ENCODE measurements around the gene SLCO1B1.
"Not testable (repeated sequence)": the region's sequence is repeated elsewhere in the genome, so short reads cannot be mapped to it uniquely, and the experiment has no call there.

Gene SLCO1B1

DNA sequence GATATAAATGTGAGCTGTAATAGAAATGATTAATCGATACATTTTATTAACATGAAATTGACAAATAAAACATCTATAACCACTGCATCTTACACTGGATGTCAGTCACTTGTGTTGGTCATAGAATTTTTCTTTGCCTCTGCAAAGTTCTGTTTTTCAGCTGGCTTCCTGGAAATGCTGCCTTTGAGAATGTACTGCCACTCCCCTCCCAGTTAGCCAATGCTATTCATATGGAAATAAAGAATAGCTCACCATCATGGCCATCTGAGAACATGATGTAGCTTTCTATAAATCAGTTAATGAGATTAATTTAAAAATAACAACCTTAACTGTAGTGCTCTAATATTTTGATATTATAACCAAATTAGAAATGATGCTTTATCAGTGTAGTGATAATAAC, 41.1 kb downstream of the SLCO1B1 start:
- TF ChIP-seq SPI1 (IDR thresholded peaks at IDR 0.05; ENCODE audit: borderline replicate concordance, low read depth) (no peak), POLR2AphosphoS5 (IDR thresholded peaks at IDR 0.05; ENCODE audit: low read depth) (no peak), CTCF (IDR thresholded peaks at IDR 0.05; ENCODE audit: insufficient read depth, low read length) (no peak), GABPA (IDR thresholded peaks at IDR 0.05; ENCODE audit: low read depth) (no peak)
- TF ChIP-seq, protein P1, sequence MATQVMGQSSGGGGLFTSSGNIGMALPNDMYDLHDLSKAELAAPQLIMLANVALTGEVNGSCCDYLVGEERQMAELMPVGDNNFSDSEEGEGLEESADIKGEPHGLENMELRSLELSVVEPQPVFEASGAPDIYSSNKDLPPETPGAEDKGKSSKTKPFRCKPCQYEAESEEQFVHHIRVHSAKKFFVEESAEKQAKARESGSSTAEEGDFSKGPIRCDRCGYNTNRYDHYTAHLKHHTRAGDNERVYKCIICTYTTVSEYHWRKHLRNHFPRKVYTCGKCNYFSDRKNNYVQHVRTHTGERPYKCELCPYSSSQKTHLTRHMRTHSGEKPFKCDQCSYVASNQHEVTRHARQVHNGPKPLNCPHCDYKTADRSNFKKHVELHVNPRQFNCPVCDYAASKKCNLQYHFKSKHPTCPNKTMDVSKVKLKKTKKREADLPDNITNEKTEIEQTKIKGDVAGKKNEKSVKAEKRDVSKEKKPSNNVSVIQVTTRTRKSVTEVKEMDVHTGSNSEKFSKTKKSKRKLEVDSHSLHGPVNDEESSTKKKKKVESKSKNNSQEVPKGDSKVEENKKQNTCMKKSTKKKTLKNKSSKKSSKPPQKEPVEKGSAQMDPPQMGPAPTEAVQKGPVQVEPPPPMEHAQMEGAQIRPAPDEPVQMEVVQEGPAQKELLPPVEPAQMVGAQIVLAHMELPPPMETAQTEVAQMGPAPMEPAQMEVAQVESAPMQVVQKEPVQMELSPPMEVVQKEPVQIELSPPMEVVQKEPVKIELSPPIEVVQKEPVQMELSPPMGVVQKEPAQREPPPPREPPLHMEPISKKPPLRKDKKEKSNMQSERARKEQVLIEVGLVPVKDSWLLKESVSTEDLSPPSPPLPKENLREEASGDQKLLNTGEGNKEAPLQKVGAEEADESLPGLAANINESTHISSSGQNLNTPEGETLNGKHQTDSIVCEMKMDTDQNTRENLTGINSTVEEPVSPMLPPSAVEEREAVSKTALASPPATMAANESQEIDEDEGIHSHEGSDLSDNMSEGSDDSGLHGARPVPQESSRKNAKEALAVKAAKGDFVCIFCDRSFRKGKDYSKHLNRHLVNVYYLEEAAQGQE (IDR thresholded peaks at IDR 0.05; ENCODE audit: insufficient replicate concordance, low read depth): no peak
- no peak for DNase-seq (ENCODE audit: low read depth in 1 of 2, low spot score in 1 of 2)
- Histone ChIP-seq H3K27ac (replicated peaks) (no peak overlapping the region), H3K4me3 (replicated peaks; ENCODE audit: insufficient read depth, low read length) (no peak overlapping the region), H3K27me3 (ENCODE audit: insufficient read depth, poor library complexity, severe bottlenecking) (no peaks in the 10 kb centered on the region)

- TF ChIP-seq, protein P1 (IDR thresholded peaks at IDR 0.05; ENCODE audit: insufficient replicate concordance, low read depth): no peak
- Histone ChIP-seq H3K4me3 (replicated peaks; ENCODE audit: insufficient read depth, low read length) (no peak overlapping the region), H3K27me3 (ENCODE audit: insufficient read depth, poor library complexity, severe bottlenecking) (no peaks in the 10 kb centered on the region), H3K27ac (replicated peaks) (no peak overlapping the region)
- no peak for DNase-seq (ENCODE audit: low read depth in 1 of 2, low spot score in 1 of 2)
Observed at GRCh38 chr12:21183721-21184275, 52.8 kb downstream of the SLCO1B1 start.

DNA sequence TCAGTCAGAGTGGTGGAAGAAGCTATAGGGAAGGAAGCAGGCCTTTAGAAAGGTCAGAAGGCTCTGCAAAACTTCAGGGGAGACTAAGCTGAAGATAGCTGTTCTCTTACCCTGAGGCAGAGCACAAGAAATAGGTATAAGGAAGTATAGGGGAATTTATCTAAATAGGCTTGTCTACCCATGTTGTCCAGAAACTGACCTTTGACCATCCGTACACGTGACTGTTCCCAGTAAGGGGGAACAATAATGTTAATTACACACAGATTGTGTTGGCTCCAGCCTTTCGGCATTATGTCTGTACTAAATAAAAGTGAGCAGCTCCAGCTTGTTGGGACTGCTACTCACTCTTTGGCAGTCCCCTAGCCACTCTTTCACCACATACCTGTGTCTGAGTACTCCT, 59.0 kb downstream of the SLCO1B1 start:
- no peak for DNase-seq (ENCODE audit: low read depth in 1 of 2, low spot score in 1 of 2)
- H3K27ac ChIP-seq (replicated peaks): no peak overlapping the region
- no peak overlapping the region for H3K4me3 ChIP-seq (replicated peaks; ENCODE audit: insufficient read depth, low read length)
- TF ChIP-seq POLR2AphosphoS5 (IDR thresholded peaks at IDR 0.05; ENCODE audit: low read depth) (no peak), SPI1 (IDR thresholded peaks at IDR 0.05; ENCODE audit: borderline replicate concordance, low read depth) (no peak), CTCF (IDR thresholded peaks at IDR 0.05; ENCODE audit: insufficient read depth, low read length) (no peak), GABPA (IDR thresholded peaks at IDR 0.05; ENCODE audit: low read depth) (no peak)
- TF ChIP-seq, protein P1 (IDR thresholded peaks at IDR 0.05; ENCODE audit: insufficient replicate concordance, low read depth): no peak
- no peaks in the 10 kb centered on the region for H3K27me3 ChIP-seq (ENCODE audit: insufficient read depth, poor library complexity, severe bottlenecking)

- not testable (repeated sequence) for H3K4me3 ChIP-seq (replicated peaks; ENCODE audit: insufficient read depth, low read length); H3K27ac ChIP-seq (replicated peaks); DNase-seq (ENCODE audit: low read depth in 1 of 2, low spot score in 1 of 2); H3K27me3 ChIP-seq (ENCODE audit: insufficient read depth, poor library complexity, severe bottlenecking)
Observed at GRCh38 chr12:21214433-21214832, 83.4 kb downstream of the SLCO1B1 start.

Data from HL-60 (cell line).